HUES48 (cell line): ENCODE measurements around the gene SRRT.

Experiments
- H3K27ac ChIP-seq: one replicate; pipeline ENCODE4 v1.7.0; 2013; ENCODE audit warnings: low read depth, low read length, inconsistent platforms
- H3K27me3 ChIP-seq: 2 replicates; pipeline ENCODE4 v1.6.1; 2013; ENCODE audit warnings: mild to moderate bottlenecking, low read length; ENCODE audit not compliant: control insufficient read depth, insufficient read depth
- H3K36me3 ChIP-seq: 2 replicates; pipeline ENCODE4 v1.6.1; 2013; ENCODE audit warnings: low read length; ENCODE audit not compliant: control insufficient read depth, insufficient read depth
- H3K4me1 ChIP-seq: 2 replicates; pipeline ENCODE4 v1.6.1; 2013; ENCODE audit warnings: mild to moderate bottlenecking, low read length; ENCODE audit not compliant: control insufficient read depth, insufficient read depth
- H3K4me3 ChIP-seq: 2 replicates; pipeline ENCODE4 v1.5.1; 2013; ENCODE audit warnings: mild to moderate bottlenecking, low read depth, low read length
- H3K9ac ChIP-seq: 2 replicates; pipeline ENCODE4 v1.6.1; 2013; ENCODE audit warnings: mild to moderate bottlenecking, low read depth, low read length, moderate library complexity
- H3K9me3 ChIP-seq: 2 replicates; pipeline ENCODE4 v1.6.1; 2013; ENCODE audit warnings: low read length; ENCODE audit not compliant: control insufficient read depth, insufficient read depth

SRRT gene

DNA sequence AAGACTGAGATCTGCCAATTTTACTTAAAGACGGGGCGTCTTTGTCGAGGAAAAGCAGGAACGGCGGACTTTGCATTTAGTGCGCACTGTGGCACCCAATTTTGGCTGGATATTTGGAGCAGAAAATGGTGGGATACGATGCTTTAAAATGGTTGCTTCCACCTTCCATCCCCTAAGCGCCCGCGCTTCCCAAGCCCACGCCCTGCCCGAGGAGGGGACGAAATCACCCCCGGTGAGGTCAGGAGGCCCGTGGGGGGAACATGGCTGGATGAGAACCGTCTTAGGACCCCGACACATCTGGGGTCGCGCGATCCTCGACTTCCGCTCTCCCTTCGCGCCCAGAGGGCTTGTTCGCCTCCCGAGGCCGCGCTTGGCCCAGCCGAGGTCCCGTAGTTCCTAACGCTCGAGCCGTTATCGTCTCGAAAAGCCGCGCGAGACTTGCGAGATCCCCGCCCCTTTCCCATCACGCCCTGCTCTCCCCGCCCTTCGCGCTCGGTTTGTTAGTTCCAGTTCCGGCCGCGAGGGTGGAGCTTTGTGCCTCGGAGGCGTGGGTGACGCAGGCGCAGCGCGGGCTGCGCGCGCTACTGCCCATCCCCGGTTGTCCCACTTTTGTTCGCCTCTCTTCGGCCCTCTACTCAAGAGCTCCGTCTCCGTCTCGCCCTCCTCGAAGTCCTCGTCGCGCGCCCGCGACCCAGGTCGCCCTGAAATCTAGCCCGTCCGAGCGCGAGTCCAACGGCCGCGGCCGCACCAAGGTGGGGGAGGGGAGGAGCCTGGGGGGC, at the start of gene SRRT:
SRRT (plus strand) TSS at position 527 of the 779 bp plus-strand sequence. CDS start 488 bp downstream, outside the sequence.
- Histone ChIP-seq H3K9ac (peak within 1 kb of the TSS; percentile 93), H3K27ac (peak within 1 kb of the TSS; percentile 100), H3K36me3 (peaks cover 78% of the 10 kb centered on the region), H3K27me3 (no peaks in the 10 kb centered on the region), H3K4me3 (peak within 1 kb of the TSS; percentile 90), H3K9me3 (no peaks in the 10 kb centered on the region), H3K4me1 (no peaks in the 10 kb centered on the region)

GRCh38 chr7:100825215-100825671, 49.7 kb upstream of the SRRT start:
- no peaks in the 10 kb centered on the region for H3K9me3 ChIP-seq
- H3K27ac ChIP-seq = no peak overlapping the region
- H3K36me3 ChIP-seq = peaks cover 50% of the 10 kb centered on the region
- no peaks in the 10 kb centered on the region for H3K27me3 ChIP-seq
- H3K4me1 ChIP-seq = peaks cover 11% of the 10 kb centered on the region; the same call in 1 of the 2 replicates
- 0 out of 2 replicates have a peak overlapping the region, but pooled peaks have one; percentile 87 for H3K9ac ChIP-seq
- peak overlapping the region; percentile 98 for H3K4me3 ChIP-seq

- Histone ChIP-seq H3K27ac (peak overlapping the region; percentile 12), H3K4me3 (peak overlapping the region; percentile 98), H3K4me1 (peaks cover 11% of the 10 kb centered on the region; the same call in 1 of the 2 replicates), H3K9ac (peak overlapping the region; percentile 87), H3K27me3 (no peaks in the 10 kb centered on the region), H3K9me3 (no peaks in the 10 kb centered on the region), H3K36me3 (peaks cover 44% of the 10 kb centered on the region)
Observed at GRCh38 chr7:100825751-100826513, 49.0 kb upstream of the SRRT start.

GRCh38 chr7:100826514-100827329, 48.2 kb upstream of the SRRT start:
- H3K27me3 ChIP-seq = no peaks in the 10 kb centered on the region
- H3K4me3 ChIP-seq = peak overlapping the region; percentile 98
- peaks cover 11% of the 10 kb centered on the region; the same call in 1 of the 2 replicates for H3K4me1 ChIP-seq
- no peaks in the 10 kb centered on the region for H3K9me3 ChIP-seq
- H3K9ac ChIP-seq = peak overlapping the region; percentile 87
- H3K27ac ChIP-seq = peak overlapping the region; percentile 97
- peaks cover 36% of the 10 kb centered on the region for H3K36me3 ChIP-seq

- Histone ChIP-seq H3K36me3 (peaks cover 27% of the 10 kb centered on the region), H3K9me3 (no peaks in the 10 kb centered on the region), H3K27ac (peak within 1 kb of the TSS; percentile 97), H3K27me3 (no peaks in the 10 kb centered on the region), H3K4me1 (peaks cover 11% of the 10 kb centered on the region; the same call in 1 of the 2 replicates), H3K9ac (peak within 1 kb of the TSS; percentile 87), H3K4me3 (peak within 1 kb of the TSS; percentile 98)
Observed at GRCh38 chr7:100827330-100828226, 47.3 kb upstream of the SRRT start, which contains the start of gene EPHB4. Gene EPHB4 (minus strand): TSS chr7:100827523. CDS start chr7:100827030, 493 bp downstream.

DNA sequence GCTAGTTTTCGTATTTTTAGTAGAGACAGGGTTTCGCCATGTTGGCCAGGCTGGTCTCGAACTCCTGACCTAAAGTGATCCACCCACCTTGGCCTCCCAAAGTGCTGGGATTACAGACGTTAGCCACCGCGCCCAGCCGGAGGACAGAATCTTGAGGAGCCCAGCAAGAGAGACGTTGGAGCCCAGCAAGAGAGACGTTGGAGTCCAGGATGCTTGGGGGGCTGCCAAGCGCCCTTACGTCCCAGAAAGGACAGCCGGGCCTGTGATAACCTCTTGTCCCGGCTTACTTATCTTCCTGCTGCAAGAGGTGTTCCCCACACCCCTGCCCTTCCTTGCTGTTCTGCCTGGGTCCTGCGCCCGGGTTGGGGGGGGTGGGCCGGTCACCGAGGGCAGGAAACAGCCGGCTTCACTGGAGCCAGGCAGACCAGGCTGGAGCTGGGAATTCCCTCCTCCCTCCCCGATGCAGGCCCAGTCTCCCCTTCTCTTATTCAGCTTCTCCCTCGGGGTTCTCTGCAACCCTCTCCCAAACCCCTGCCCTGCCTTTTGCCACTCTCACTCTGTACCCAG, 45.7 kb upstream of the SRRT start:
- H3K4me3 ChIP-seq = no peak overlapping the region
- H3K27me3 ChIP-seq = no peaks in the 10 kb centered on the region
- H3K9me3 ChIP-seq = no peaks in the 10 kb centered on the region
- H3K27ac ChIP-seq = no peak overlapping the region
- peaks cover 11% of the 10 kb centered on the region; the same call in 1 of the 2 replicates for H3K4me1 ChIP-seq
- no peak overlapping the region for H3K9ac ChIP-seq
- peaks cover 11% of the 10 kb centered on the region for H3K36me3 ChIP-seq

DNA sequence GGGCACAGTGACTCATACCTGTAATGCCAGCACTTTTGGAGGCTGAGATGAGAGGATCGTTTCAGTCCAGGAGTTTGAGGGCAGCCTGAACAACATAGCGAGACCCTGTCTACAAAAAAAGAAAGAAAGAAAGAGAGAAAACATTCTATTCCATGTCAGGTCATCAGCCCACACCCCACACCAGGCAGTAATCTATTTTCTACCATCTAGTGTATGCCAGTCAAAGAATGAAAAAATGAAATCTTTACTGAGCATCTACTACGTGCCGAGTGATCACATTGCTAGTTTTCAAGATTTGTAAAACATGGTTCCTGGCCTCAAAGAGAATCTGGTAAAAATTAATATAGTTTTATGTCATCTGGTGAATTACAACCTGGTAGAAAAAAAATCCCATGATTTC, 44.5 kb upstream of the SRRT start:
- Histone ChIP-seq H3K4me3 (no peak overlapping the region), H3K4me1 (peaks cover 6% of the 10 kb centered on the region; the same call in 1 of the 2 replicates), H3K27ac (no peak overlapping the region), H3K36me3 (no peaks in the 10 kb centered on the region), H3K9ac (no peak overlapping the region), H3K27me3 (no peaks in the 10 kb centered on the region), H3K9me3 (no peaks in the 10 kb centered on the region)

- H3K36me3 ChIP-seq = no peaks in the 10 kb centered on the region
Observed at GRCh38 chr7:100832281-100832633, 42.6 kb upstream of the SRRT start.

DNA sequence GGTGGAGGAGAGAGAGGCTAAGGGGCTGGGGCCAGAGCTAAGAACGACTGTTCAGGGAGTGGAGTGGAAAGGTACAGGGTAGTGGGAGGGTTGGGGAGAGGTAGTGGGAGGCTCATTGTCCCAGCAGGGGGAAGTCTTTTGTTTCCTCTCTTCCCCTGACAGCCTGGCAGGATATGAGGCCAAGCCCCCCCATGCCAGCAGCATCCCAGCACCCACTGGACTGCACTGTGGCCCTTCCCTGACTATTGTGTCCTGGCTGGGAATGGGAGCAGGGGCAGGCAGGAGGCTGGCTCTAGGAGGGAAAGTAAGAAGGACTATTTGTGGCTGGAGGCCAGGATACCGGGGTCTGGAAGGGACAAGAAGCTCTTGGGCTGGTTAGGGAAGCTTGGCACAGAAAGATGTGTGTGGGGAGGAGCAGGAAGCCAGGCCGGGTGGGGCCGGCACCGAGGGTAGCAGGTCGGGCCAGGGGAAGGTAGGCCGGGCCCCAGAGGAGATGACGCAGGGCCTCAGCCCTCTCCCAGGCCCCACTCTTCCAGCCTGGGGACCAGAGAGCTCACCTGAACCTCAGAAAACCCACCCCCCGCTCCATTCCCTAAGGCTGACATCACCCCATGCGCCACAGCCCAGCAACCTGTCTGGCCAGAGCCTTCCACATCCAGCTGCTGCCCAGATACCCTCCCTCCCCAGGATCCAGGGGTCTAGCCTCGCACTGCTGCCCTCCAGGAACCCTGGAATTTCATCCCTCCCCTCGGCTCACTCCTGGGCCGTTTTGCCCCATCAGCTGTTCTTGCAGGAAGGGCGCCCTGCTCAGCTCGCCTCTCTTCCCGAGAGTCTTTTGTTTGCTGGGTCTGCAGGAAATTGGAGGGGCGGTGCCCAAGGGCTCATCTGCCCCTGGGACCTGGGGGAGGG, 38.7 kb upstream of the SRRT start:
- Histone ChIP-seq H3K4me1 (peaks cover 22% of the 10 kb centered on the region), H3K27me3 (no peaks in the 10 kb centered on the region), H3K9ac (peak overlapping the region; percentile 54), H3K4me3 (peak overlapping the region; percentile 44), H3K36me3 (no peaks in the 10 kb centered on the region), H3K27ac (peak overlapping the region; percentile 98), H3K9me3 (no peaks in the 10 kb centered on the region)

More at GRCh38 chr7:100832281-100832633, 42.6 kb upstream of the SRRT start:
- Histone ChIP-seq H3K9ac (no peak overlapping the region), H3K27me3 (no peaks in the 10 kb centered on the region), H3K4me1 (peaks cover 8% of the 10 kb centered on the region), H3K9me3 (no peaks in the 10 kb centered on the region), H3K4me3 (no peak overlapping the region), H3K27ac (no peak overlapping the region)
